CD14-positive monocyte (primary cell): ENCODE measurements around the gene PPP1R13L. TPM values are rescaled to one million over a fixed set of nuclear protein-coding genes. Genes with fewer than 3 reads are reported as not detected.
A peak's percentile ranks its signal among the peaks of the same experiment; 100 is the strongest.

Experiments used
- DNase-seq, 3 donors: peaks; one replicate each; pipeline ENCODE4 v3.0.0-alpha.2; 2011 to 2022
- H2AFZ ChIP-seq: 2 replicates; pipeline ENCODE4 v1.6.0; 2012; ENCODE audit warnings: mild to moderate bottlenecking, low read depth, low read length, inconsistent platforms; ENCODE audit not compliant: insufficient read depth, poor library complexity, severe bottlenecking
- H3K27ac ChIP-seq, 2 donors: 1 replicate in 1 of 2; 2 replicates in 1 of 2; pipeline ENCODE4 v1.5.1; 2012 to 2013; ENCODE audit warnings: low read length in 2 of 2, control low read depth in 1 of 2, inconsistent platforms in 1 of 2, low read depth in 1 of 2, mild to moderate bottlenecking in 1 of 2
- H3K27me3 ChIP-seq, 2 donors: one replicate each; pipeline versions ENCODE4 v1.6.0 to v1.6.1; 2011 to 2013; ENCODE audit warnings: low read length in 2 of 2; ENCODE audit not compliant: control insufficient read depth in 2 of 2, insufficient read depth in 2 of 2
- H3K36me3 ChIP-seq, 2 donors: replicated peaks in 1 of 2; 1 replicate in 1 of 2; 2 replicates in 1 of 2; pipeline versions ENCODE4 v1.5.1 to v1.6.1; 2012 to 2013; ENCODE audit warnings: low read length in 2 of 2, control low read depth in 1 of 2, inconsistent platforms in 1 of 2, mild to moderate bottlenecking in 1 of 2; ENCODE audit not compliant: insufficient read depth in 2 of 2, control insufficient read depth in 1 of 2
- H3K4me1 ChIP-seq, 2 donors: 1 replicate in 1 of 2; 2 replicates in 1 of 2; pipeline versions ENCODE4 v1.5.1 to v1.6.1; 2012 to 2013; ENCODE audit warnings: low read length in 2 of 2, control low read depth in 1 of 2, inconsistent platforms in 1 of 2, mild to moderate bottlenecking in 1 of 2, moderate library complexity in 1 of 2; ENCODE audit not compliant: insufficient read depth in 2 of 2, control insufficient read depth in 1 of 2
- H3K4me2 ChIP-seq: replicated peaks from 2 replicates; pipeline ENCODE3; 2012; ENCODE audit warnings: low read length, moderate library complexity, mild to moderate bottlenecking; ENCODE audit not compliant: poor library complexity, severe bottlenecking; ENCODE audit errors: extremely low read depth
- H3K4me3 ChIP-seq, 3 experiments: fragments of 200-600 bp in 1 of 3; sonication (generic) in 1 of 3; replicated peaks in 1 of 3; 1 replicate in 2 of 3; 2 replicates in 1 of 3; pipeline ENCODE4 v1.5.1; 2011 to 2013; ENCODE audit warnings: low read length in 3 of 3, mild to moderate bottlenecking in 3 of 3, control low read depth in 2 of 3, low read depth in 2 of 3, inconsistent platforms in 1 of 3, moderate library complexity in 1 of 3
- H3K79me2 ChIP-seq: 2 replicates; pipeline ENCODE4 v1.6.0; 2012; ENCODE audit warnings: mild to moderate bottlenecking, control low read depth, inconsistent platforms, low read length, moderate library complexity; ENCODE audit not compliant: insufficient read depth
- H3K9ac ChIP-seq: 2 replicates; pipeline ENCODE4 v1.6.0; 2017; ENCODE audit warnings: low read length, mild to moderate bottlenecking; ENCODE audit not compliant: insufficient read depth, poor library complexity, severe bottlenecking
- H3K9me3 ChIP-seq, 2 donors: replicated peaks in 1 of 2; 1 replicate in 1 of 2; 2 replicates in 1 of 2; pipeline versions ENCODE4 v1.5.1 to v1.6.1; 2012 to 2013; ENCODE audit warnings: low read length in 2 of 2, control low read depth in 1 of 2; ENCODE audit not compliant: control insufficient read depth in 1 of 2, insufficient read depth in 1 of 2
- H4K20me1 ChIP-seq: 2 replicates; pipeline ENCODE4 v1.6.0; 2012; ENCODE audit warnings: mild to moderate bottlenecking, low read length, control low read depth, moderate library complexity; ENCODE audit not compliant: insufficient read depth
- H3K27ac Mint-ChIP-seq, 7 donors: one replicate each; pipeline ENCODE4 v1.8.0; 2020; ENCODE audit warnings: mild to moderate bottlenecking in 7 of 7, mixed read lengths in 7 of 7, moderate library complexity in 6 of 7, inconsistent platforms in 2 of 7
- H3K27me3 Mint-ChIP-seq, 3 donors: one replicate each; pipeline ENCODE4 v1.8.0; 2021 to 2022; ENCODE audit warnings: low read depth in 3 of 3, mild to moderate bottlenecking in 3 of 3, mixed read lengths in 3 of 3, moderate library complexity in 3 of 3, inconsistent platforms in 1 of 3
- H3K36me3 Mint-ChIP-seq, 2 donors: one replicate each; pipeline ENCODE4 v1.8.0; 2020; ENCODE audit warnings: mixed read lengths in 2 of 2, inconsistent platforms in 1 of 2, mild to moderate bottlenecking in 1 of 2
- H3K4me1 Mint-ChIP-seq: one replicate; pipeline ENCODE4 v1.8.0; 2020; ENCODE audit warnings: mild to moderate bottlenecking, mixed read lengths
- H3K4me3 Mint-ChIP-seq, 2 donors: one replicate each; pipeline ENCODE4 v1.8.0; 2020; ENCODE audit warnings: mild to moderate bottlenecking in 2 of 2, mixed read lengths in 2 of 2, moderate library complexity in 1 of 2
- H3K9me3 Mint-ChIP-seq, 7 donors: one replicate each; pipeline ENCODE4 v1.8.0; 2020 to 2022; ENCODE audit warnings: mixed read lengths in 7 of 7, mild to moderate bottlenecking in 6 of 7, moderate library complexity in 6 of 7, inconsistent platforms in 2 of 7
- WGBS: methylation state at CpG from one replicate; pipeline ENCODE4 v1.1.5; 2013; ENCODE audit warnings: missing lambda C conversion rate; ENCODE audit not compliant: insufficient coverage; 5-methylcytosine and 5-hydroxymethylcytosine counted together
- intact Hi-C, 2 donors: fragments of 100-400 bp; cut with micrococcal nuclease; formaldehyde crosslinking; loops; one replicate each; pipeline versions ENCODE4 v1.15.0 to v1.15.1; 2023
- polyA plus RNA-seq, 3 donors: library from polyadenylated mRNA; depleted of rRNA in 1 of 3; unstranded in 2 of 3; stranded (reverse) in 1 of 3; fragments of 300-500 nt in 2 of 3; fragments of >200 nt in 1 of 3; fragmentation: Illumina TruSeq in 2 of 3; gene quantifications; 1 replicate in 2 of 3; 2 replicates in 1 of 3; pipeline ENCODE4 v1.2.3, GENCODE V29; 2012 to 2021
- TF ChIP-seq, protein P1 (sequence below): fragments of 200-600 bp; IDR thresholded peaks from one replicate; pipeline ENCODE4 v1.8.0; 2022; ENCODE audit warnings: antibody characterized with exemption, mild to moderate bottlenecking

The PPP1R13L gene
- polyA plus RNA-seq, 3 donors = 0.18 to 1.8 (median 0.45) TPM

- Mint-ChIP-seq H3K4me3 (peak overlapping the region; percentile 82 to 89), H3K4me1 (peaks cover 54% of the 10 kb centered on the region), H3K36me3 (peaks cover 5 to 7% of the 10 kb centered on the region in 2 donors), H3K27ac (peak overlapping the region; percentile 93 to 100 (median 98)), H3K27me3 (peaks cover 0 to 8% (median 7%) of the 10 kb centered on the region in 3 donors), H3K9me3 (peaks cover 0 to 7% (median 2%) of the 10 kb centered on the region in 7 donors)
- intact Hi-C loops = loop anchor here in 1 of 2 donors (1.0 to 2.0 kb wide), 2 partner anchors 12 to 14 kb away; no protein-coding TSS in a partner anchor
- peak overlapping the region; percentile 30 to 67 (median 33) for H3K4me3 ChIP-seq
- peak; percentile 99 to 100 (median 100) for DNase-seq
- peaks cover 0 to 3% of the 10 kb centered on the region in 2 donors for H3K27me3 ChIP-seq
- H2AFZ ChIP-seq = no peak overlapping the region
- WGBS = 2% methylated on average over 11 of the region's 15 CpGs
- no peaks in the 10 kb centered on the region for H3K9me3 ChIP-seq
- H3K4me2 ChIP-seq = peak overlapping the region; percentile 73
- no peaks in the 10 kb centered on the region for H4K20me1 ChIP-seq
- H3K27ac ChIP-seq = peak overlapping the region; percentile 87 to 97
- peak overlapping the region; percentile 83 for H3K9ac ChIP-seq
- TF ChIP-seq, protein P1, sequence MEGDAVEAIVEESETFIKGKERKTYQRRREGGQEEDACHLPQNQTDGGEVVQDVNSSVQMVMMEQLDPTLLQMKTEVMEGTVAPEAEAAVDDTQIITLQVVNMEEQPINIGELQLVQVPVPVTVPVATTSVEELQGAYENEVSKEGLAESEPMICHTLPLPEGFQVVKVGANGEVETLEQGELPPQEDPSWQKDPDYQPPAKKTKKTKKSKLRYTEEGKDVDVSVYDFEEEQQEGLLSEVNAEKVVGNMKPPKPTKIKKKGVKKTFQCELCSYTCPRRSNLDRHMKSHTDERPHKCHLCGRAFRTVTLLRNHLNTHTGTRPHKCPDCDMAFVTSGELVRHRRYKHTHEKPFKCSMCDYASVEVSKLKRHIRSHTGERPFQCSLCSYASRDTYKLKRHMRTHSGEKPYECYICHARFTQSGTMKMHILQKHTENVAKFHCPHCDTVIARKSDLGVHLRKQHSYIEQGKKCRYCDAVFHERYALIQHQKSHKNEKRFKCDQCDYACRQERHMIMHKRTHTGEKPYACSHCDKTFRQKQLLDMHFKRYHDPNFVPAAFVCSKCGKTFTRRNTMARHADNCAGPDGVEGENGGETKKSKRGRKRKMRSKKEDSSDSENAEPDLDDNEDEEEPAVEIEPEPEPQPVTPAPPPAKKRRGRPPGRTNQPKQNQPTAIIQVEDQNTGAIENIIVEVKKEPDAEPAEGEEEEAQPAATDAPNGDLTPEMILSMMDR = no peak
- no peaks in the 10 kb centered on the region for H3K79me2 ChIP-seq
- peaks cover 44 to 59% of the 10 kb centered on the region in 2 donors for H3K4me1 ChIP-seq
- H3K36me3 ChIP-seq = no peaks in the 10 kb centered on the region
These were observed 38.1 kb upstream of the PPP1R13L start for GRCh38 chr19:45442778-45443461.

- no peaks in the 10 kb centered on the region for H3K36me3 ChIP-seq
- H3K27ac ChIP-seq = peak overlapping the region; percentile 87 to 97
- peak overlapping the region in 1 of 3 experiments; percentile 67 for H3K4me3 ChIP-seq
- intact Hi-C loops = loop anchor here in 1 of 2 donors (2.0 kb wide), 1 partner anchor 14 kb away; no protein-coding TSS in a partner anchor
- H3K9me3 ChIP-seq = no peaks in the 10 kb centered on the region
- H3K27ac Mint-ChIP-seq = peak overlapping the region; percentile 93 to 100 (median 98)
- H3K79me2 ChIP-seq = no peaks in the 10 kb centered on the region
- peak overlapping the region; percentile 73 for H3K4me2 ChIP-seq
- H4K20me1 ChIP-seq = no peaks in the 10 kb centered on the region
- peaks cover 44 to 59% of the 10 kb centered on the region in 2 donors for H3K4me1 ChIP-seq
- peak overlapping the region; percentile 83 for H3K9ac ChIP-seq
- H3K9me3 Mint-ChIP-seq = peaks cover 0 to 7% (median 2%) of the 10 kb centered on the region in 7 donors
- peak overlapping the region; percentile 82 to 89 for H3K4me3 Mint-ChIP-seq
- H3K36me3 Mint-ChIP-seq = peaks cover 5 to 7% of the 10 kb centered on the region in 2 donors
- peaks cover 0 to 7% (median 6%) of the 10 kb centered on the region in 3 donors for H3K27me3 Mint-ChIP-seq
- peaks cover 52% of the 10 kb centered on the region for H3K4me1 Mint-ChIP-seq
- H2AFZ ChIP-seq = no peak overlapping the region
- peaks cover 0 to 3% of the 10 kb centered on the region in 2 donors for H3K27me3 ChIP-seq
- TF ChIP-seq, protein P1 = no peak
- no peak for DNase-seq
- WGBS = 80% methylated on average over 1 of the region's 2 CpGs
These were observed 37.5 kb upstream of the PPP1R13L start for GRCh38 chr19:45442408-45442777.
